Glutamatergic neuron (in vitro differentiated cells): Measurements from ENCODE around the gene TMEM170B. TPM values are rescaled to one million over a fixed set of nuclear protein-coding genes. Genes with fewer than 3 reads are reported as not detected.

Experiments
- DNase-seq: peaks from one replicate; pipeline ENCODE4 v3.0.0; 2022
- H3K27ac Mint-ChIP-seq: one replicate; pipeline ENCODE4 v1.8.0; 2020; ENCODE audit warnings: mild to moderate bottlenecking, mixed read lengths, inconsistent platforms; ENCODE audit not compliant: unreplicated experiment
- H3K27me3 Mint-ChIP-seq: one replicate; pipeline ENCODE4 v1.8.0; 2020; ENCODE audit warnings: mild to moderate bottlenecking, moderate library complexity, mixed read lengths, inconsistent platforms; ENCODE audit not compliant: unreplicated experiment
- H3K36me3 Mint-ChIP-seq: one replicate; pipeline ENCODE4 v1.8.0; 2020; ENCODE audit warnings: mild to moderate bottlenecking, mixed read lengths, inconsistent platforms; ENCODE audit not compliant: unreplicated experiment
- H3K4me1 Mint-ChIP-seq: one replicate; pipeline ENCODE4 v1.8.0; 2020; ENCODE audit warnings: mild to moderate bottlenecking, low read depth, mixed read lengths, inconsistent platforms; ENCODE audit not compliant: unreplicated experiment
- H3K4me3 Mint-ChIP-seq: one replicate; pipeline ENCODE4 v1.8.0; 2020; ENCODE audit warnings: mild to moderate bottlenecking, mixed read lengths, inconsistent platforms; ENCODE audit not compliant: unreplicated experiment
- H3K9me3 Mint-ChIP-seq: one replicate; pipeline ENCODE4 v1.8.0; 2020; ENCODE audit warnings: mild to moderate bottlenecking, moderate library complexity, mixed read lengths, inconsistent platforms; ENCODE audit not compliant: unreplicated experiment
- total RNA-seq: library from RNA; stranded (reverse); fragmentation: NEBNext Ultra II Directional; extraction: Animal tissue kit (Norgen Biotek cat#: 25700); gene quantifications from one replicate; pipeline ENCODE4 v1.2.1, GENCODE V29; 2021; ENCODE audit not compliant: unreplicated experiment
- TF ChIP-seq, protein P1 (sequence below): fragments of 200-600 bp; sonication (generic); IDR thresholded peaks from one replicate; pipeline ENCODE4 v1.5.0; 2021; ENCODE audit not compliant: partially characterized antibody, unreplicated experiment

TMEM170B gene
- total RNA-seq, 1 donor from 2014 or later = 11.0 TPM

DNA sequence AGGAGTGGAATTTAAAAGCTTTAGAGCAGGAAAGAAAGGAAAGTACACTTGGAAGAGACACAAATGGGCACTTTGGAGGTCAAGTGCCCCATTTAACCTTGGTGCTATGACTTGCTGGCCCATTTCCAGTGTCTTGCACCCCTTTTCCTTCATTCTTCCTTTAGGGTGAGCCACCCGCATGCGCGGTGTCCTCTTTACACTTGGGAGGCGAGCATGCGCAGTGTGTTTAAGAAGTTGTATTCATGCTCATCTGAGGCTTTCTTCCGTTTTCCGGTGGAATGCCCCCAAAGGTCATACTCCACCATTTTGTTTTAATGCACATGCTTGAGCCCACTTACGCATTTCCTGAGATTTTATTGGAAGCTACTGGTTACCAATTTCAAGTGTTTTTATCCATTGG lies 29.1 kb downstream of the TMEM170B start:
- H3K36me3 Mint-ChIP-seq = no peaks in the 10 kb centered on the region
- no peak overlapping the region for H3K4me3 Mint-ChIP-seq
- H3K27ac Mint-ChIP-seq = no peak overlapping the region
- TF ChIP-seq, protein P1, sequence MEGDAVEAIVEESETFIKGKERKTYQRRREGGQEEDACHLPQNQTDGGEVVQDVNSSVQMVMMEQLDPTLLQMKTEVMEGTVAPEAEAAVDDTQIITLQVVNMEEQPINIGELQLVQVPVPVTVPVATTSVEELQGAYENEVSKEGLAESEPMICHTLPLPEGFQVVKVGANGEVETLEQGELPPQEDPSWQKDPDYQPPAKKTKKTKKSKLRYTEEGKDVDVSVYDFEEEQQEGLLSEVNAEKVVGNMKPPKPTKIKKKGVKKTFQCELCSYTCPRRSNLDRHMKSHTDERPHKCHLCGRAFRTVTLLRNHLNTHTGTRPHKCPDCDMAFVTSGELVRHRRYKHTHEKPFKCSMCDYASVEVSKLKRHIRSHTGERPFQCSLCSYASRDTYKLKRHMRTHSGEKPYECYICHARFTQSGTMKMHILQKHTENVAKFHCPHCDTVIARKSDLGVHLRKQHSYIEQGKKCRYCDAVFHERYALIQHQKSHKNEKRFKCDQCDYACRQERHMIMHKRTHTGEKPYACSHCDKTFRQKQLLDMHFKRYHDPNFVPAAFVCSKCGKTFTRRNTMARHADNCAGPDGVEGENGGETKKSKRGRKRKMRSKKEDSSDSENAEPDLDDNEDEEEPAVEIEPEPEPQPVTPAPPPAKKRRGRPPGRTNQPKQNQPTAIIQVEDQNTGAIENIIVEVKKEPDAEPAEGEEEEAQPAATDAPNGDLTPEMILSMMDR = no peak
- no peak for DNase-seq
- H3K9me3 Mint-ChIP-seq = no peaks in the 10 kb centered on the region
- H3K27me3 Mint-ChIP-seq = no peaks in the 10 kb centered on the region
- peaks cover 2% of the 10 kb centered on the region for H3K4me1 Mint-ChIP-seq

DNA sequence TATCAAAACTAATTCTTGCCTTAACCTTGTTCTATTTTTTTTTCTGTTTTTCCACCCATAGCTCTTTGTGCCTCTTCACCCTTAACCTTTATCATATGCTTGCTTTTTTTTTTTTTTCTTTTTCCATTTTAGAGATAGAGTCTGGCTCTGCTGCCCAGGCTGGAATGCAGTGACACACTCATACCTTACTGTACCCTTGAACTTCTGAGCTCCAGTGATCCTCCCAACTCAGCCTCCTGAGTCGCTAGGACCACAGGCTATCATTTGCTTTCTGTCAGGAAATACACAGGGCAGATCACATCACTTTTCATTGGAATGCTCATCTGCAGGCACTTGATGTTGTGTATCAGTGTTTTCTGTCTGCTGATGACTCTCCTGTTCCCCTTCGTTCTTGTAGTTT lies 33.5 kb downstream of the TMEM170B start:
- no peak for DNase-seq
- Mint-ChIP-seq H3K4me3 (no peak overlapping the region), H3K9me3 (no peaks in the 10 kb centered on the region), H3K27ac (no peak overlapping the region), H3K27me3 (no peaks in the 10 kb centered on the region), H3K36me3 (no peaks in the 10 kb centered on the region), H3K4me1 (no peaks in the 10 kb centered on the region)
- TF ChIP-seq, protein P1 = no peak

DNA sequence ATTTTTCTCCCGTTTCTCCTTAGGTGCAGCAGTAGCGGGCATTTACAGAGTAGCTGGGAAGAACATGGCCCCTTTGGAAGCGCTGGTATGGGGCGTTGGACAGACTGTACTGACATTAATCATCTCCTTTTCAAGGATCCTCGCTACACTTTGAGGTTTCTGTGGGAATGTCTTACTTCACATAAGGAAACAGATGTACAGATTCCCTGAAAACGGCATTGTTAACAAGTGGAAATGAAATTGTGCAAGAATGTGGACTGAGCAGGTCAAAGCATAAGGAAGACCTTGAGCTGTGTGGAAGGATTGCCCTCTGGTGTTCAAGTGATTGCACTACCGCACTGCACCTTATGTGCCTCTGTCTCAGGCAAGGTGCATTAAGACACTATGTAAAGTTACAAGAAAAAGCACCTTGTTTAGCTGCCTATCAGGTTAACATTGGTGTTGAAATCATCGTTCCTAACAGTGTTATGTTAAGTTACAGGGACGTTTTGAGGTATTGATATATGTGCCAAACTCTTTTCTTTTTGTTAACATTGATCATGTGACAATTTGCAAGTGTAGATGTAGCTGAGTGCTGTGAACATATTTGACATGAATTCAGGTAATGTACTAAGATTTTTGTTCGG lies 38.0 kb downstream of the TMEM170B start:
- peak; percentile 44 for DNase-seq
- Mint-ChIP-seq H3K36me3 (no peaks in the 10 kb centered on the region), H3K4me3 (no peak overlapping the region), H3K27me3 (no peaks in the 10 kb centered on the region), H3K27ac (no peak overlapping the region), H3K9me3 (no peaks in the 10 kb centered on the region), H3K4me1 (no peaks in the 10 kb centered on the region)
- TF ChIP-seq, protein P1 = peak; percentile 79

DNA sequence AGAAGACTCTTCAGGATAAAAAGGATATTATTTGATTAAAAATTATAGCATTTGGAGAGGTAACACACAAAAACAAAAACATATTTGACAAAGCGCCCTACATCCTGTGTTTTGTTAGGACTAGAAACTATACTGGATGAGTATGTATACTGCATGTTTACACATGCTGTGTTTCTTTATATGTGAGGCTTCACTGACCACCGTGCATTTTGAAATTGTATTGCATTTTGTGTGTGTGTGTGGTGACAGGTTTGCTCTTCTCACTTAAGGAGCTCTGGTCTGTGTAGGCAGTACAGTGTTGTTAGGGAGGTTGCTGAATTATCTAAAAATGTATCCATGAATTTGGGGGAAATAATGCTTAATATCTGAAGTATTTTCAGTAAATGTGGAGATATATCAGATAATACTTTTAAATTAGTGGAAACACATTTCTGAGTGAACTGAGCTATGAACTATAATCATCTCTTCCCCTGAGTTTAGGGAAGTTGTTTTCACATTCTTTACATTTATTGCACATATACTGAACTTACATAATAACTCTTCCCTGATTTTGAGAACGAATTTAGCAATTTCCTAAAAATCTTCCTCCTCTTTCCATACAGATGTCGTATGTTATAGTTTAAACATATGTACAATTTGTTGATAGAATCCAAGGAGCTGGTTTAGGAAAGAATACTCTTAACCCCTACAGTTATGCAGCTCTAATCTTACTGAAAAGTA lies 43.3 kb downstream of the TMEM170B start:
- Mint-ChIP-seq H3K4me3 (no peak overlapping the region), H3K9me3 (no peaks in the 10 kb centered on the region), H3K4me1 (no peaks in the 10 kb centered on the region), H3K27ac (no peak overlapping the region), H3K36me3 (no peaks in the 10 kb centered on the region), H3K27me3 (no peaks in the 10 kb centered on the region)
- DNase-seq = no peak
- TF ChIP-seq, protein P1 = no peak

DNA sequence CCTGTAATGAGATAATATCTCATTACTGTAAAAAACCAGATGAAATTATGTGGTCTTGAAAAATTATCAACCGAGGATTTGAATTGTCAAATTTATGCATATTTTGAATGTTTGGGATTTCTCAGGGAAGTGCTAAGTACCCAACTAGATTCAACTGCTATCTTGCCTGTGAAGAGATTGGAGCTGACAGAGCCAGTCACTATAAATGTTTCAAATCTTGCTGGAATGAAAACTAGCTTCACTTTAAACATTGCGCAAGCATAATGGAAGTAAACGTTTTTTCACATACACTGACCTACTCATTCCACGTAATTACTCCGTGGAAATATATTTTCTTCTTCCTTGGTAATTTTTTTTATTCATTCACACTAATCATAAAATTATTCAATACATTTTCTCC lies 46.7 kb downstream of the TMEM170B start:
- no peak for DNase-seq
- no peaks in the 10 kb centered on the region for H3K27me3 Mint-ChIP-seq
- TF ChIP-seq, protein P1 = no peak
- H3K9me3 Mint-ChIP-seq = peaks cover 1% of the 10 kb centered on the region
- H3K4me1 Mint-ChIP-seq = no peaks in the 10 kb centered on the region
- H3K4me3 Mint-ChIP-seq = no peak overlapping the region
- no peaks in the 10 kb centered on the region for H3K36me3 Mint-ChIP-seq
- H3K27ac Mint-ChIP-seq = no peak overlapping the region
